ENCODE results near the gene PIEZO1.

DNA sequence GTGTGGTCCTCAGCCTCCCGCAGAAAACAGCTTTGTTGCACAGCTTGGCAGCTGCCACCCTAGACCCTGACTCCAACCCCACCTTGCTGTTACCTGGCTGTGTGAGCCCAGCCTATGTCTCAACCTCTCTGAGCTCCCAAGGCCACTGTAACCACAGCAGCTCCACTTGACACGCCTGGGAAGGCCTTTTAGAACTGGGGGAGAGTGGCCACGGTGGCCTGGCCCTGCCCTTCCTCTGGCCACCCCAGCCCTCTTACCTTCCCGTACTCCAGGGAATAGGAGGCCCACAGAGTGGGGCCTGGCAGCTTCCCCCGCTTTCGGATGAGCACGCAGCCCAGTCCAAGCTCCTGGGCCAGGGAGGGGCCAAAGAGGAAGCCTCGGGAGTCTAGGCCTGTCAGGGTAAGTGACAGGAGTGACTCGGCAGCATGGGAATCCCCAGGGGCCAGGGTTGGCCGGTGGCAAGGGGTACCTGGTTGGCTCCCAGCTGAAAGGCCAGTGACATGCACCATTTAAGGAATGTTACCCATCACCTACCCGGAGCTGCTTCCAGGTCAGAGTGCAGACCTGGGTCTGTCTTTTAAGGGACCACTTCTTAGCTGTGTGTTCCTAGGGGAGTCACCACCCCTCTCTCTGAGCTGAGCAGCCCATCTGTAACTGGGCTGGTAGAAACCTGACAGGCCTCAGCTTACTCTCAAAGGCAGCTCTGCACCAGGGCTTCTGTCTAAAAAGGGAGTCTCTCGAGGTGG is 25.3 kb upstream of the PIEZO1 start:
- TF ChIP-seq, protein P1, sequence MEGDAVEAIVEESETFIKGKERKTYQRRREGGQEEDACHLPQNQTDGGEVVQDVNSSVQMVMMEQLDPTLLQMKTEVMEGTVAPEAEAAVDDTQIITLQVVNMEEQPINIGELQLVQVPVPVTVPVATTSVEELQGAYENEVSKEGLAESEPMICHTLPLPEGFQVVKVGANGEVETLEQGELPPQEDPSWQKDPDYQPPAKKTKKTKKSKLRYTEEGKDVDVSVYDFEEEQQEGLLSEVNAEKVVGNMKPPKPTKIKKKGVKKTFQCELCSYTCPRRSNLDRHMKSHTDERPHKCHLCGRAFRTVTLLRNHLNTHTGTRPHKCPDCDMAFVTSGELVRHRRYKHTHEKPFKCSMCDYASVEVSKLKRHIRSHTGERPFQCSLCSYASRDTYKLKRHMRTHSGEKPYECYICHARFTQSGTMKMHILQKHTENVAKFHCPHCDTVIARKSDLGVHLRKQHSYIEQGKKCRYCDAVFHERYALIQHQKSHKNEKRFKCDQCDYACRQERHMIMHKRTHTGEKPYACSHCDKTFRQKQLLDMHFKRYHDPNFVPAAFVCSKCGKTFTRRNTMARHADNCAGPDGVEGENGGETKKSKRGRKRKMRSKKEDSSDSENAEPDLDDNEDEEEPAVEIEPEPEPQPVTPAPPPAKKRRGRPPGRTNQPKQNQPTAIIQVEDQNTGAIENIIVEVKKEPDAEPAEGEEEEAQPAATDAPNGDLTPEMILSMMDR (IDR thresholded peaks at IDR 0.05; ENCODE audit: extremely low read depth in 1 of 2, insufficient read depth in 1 of 2, low read depth in 1 of 2, low read length in 2 of 2): no peak
- TF ChIP-seq, protein P2, sequence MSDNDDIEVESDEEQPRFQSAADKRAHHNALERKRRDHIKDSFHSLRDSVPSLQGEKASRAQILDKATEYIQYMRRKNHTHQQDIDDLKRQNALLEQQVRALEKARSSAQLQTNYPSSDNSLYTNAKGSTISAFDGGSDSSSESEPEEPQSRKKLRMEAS (IDR thresholded peaks at IDR 0.05; ENCODE audit: insufficient read depth, insufficient read length): no peak
- TF ChIP-seq POLR2A (IDR thresholded peaks at IDR 0.05; ENCODE audit: low read depth, low read length): no peak
- TF ChIP-seq MYC (IDR thresholded peaks at IDR 0.05; ENCODE audit: low read depth, low read length): no peak
- no peak for TF ChIP-seq EZH2 (IDR thresholded peaks at IDR 0.05; ENCODE audit: borderline replicate concordance, low read depth, low read length, severe bottlenecking)
- no peak for TF ChIP-seq POLR2AphosphoS5 (IDR thresholded peaks at IDR 0.05; ENCODE audit: insufficient read depth, low read depth, low read length)
- TF ChIP-seq FOS (IDR thresholded peaks at IDR 0.05; ENCODE audit: borderline replicate concordance, insufficient read depth, low read length): no peak
- no peak for TF ChIP-seq GATA2 (IDR thresholded peaks at IDR 0.05; ENCODE audit: insufficient read depth, insufficient read length, low read depth, low read length)
- no peak for TF ChIP-seq JUN (IDR thresholded peaks at IDR 0.05; ENCODE audit: borderline replicate concordance, insufficient read depth, insufficient read length, low read depth)
